Midbrain (tissue), 1 donor: ENCODE data around the gene P2RX3.
"Not testable (repeated sequence)": the region's sequence is repeated elsewhere in the genome, so short reads cannot be mapped to it uniquely, and the experiment has no call there.

Experiments
- DNase-seq: peaks from one replicate; lab custom pipeline; 2025; lab: John Stamatoyannopoulos, UW

The P2RX3 gene

DNA sequence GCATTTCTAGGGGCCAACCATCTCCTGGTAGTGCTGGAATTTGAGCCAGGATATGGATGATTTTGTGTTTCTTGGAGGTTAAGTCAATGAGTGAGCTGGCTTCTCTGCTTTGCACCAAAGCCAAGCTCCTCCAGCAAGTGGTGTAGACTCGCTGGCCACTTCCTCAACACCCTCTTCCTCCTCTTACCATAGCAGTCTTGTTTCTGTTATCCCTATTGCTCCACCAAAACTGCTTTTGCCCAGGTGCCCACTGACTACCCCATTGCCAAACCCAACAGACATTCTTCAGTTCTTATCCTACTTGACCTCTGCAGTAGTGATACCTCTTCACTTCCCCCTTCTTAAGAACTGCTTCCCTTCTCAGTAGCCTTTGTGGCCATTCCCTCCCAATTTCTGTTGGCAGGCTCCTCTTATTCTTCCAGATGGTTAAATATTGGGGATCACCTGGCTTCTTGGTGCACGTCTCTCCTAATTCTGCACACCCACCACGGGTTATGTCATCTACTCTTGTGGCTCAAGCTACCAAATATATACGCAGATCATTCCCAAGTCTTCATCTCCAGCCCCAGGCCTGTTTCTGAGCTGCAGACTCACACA lies 59.3 kb downstream of the P2RX3 start:
- no peak for DNase-seq

DNA sequence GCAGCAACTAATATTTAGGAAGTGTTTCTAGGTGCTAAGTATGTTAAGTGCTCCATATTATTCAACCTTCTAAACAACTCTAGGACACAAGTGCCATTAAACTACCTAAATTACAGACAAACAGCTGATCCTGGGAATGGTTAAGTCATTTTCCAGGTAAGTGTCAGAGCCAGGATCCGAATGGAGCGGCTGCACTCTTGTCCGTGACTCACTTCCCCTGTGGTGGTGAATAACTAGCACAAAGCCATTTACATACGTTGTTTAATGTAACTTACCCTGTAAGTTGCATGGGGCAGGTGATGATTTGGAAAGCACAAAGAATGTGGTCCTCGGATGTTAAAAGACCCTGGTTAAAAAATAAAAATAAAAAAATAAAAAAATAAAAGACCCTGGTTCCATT lies 61.1 kb downstream of the P2RX3 start:
- no peak for DNase-seq

DNA sequence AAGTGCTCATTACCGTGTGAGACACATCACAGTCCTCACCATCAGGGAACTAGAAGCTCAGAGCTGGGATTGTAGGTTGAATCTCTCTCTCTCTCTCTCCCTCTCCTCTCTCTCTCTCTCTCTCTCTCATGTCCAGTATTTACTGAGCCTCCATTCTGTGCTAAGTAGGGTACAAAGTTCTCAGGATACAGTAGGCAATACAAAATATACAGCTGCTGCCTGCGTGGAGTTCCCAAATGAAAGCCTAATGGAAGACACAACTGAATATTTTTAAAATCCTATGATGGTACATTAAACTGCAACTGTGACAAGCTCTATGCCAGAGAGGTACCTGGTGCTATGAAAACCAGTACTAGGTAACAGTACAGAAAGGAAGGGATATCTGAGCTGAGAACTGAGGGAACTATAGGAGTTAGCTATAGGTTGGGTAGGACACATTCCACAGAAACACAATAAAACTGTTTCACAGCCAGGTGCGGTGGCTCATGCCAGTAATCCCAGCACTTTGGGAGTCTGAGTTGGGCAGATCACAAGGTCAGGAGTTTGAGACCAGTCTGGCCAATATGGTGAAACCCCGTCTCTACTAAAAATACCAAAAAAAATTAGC lies 61.9 kb downstream of the P2RX3 start:
- DNase-seq, result no peak

DNA sequence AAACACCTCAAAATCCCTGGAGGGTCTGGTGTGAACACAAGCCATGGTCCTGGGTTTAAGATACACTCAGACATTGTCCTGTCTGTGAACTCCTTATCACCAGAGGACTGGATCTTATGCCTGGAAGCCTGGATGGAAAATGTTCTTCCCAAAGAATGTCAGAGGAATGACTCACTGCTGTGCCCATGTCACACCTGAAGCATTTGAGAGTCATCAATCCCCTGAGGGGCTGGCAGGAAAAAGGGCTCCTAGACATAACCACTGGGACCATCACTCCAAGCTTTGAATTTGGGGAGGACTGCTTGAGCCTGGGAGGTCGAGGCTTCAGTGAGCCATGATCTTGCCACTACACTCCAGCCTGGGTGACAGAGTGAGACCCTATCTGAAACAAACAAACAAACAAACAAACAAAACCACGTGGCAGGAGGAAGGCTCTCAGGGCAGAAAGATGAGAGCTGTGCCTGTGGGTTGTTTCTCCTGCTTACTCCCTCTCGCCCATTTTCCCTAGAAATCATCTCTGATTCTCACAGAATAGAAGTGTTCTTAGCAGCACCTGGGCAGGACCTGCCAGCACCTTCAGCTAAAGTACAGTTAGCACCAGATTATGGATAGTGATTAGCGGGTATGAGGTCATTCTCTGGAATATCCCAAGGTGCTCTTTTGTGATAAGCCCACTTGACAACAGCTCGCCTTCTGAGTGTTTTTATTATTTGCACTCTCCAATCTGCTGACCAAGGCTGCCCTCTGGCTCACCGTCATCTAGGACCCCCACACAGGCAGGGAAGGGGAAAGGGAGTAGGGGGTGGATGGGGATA lies 64.2 kb downstream of the P2RX3 start:
- no peak for DNase-seq

DNA sequence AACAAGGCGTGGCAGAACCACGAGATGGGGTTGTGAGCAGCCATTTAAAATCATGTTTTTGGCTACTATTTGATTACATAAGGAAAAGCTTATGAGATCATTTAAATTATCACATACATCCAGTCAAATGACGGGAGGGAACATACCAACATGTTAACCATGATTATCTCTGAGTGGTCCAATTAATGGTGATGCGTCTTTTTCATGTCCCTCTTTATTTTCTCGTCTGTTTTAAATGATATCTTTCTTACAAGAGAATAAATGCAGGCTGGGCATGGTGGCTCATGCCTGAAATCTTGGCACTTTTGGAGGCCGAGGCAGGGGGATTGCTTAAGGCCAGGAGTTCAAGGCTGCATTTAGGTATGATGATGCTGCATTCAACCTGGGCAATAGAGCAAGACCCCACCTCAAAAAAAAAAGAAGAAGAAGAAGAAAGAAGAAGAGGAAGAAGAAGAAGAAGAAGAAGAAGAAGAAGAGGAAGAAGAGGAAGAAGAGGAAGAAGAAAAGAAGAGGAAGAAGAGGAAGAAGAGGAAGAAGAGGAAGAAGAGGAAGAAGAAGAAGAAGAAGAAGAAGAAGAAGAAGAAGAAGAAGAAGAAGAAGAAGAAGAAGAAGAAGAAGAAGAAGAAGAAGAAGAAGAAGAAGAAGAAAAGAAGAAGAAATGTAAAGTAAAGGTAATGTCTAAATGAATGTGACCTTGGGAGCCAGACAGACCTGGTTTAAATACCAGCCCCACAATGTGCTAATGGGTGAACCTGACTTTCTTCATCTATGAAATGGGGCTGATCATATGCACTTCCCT lies 65.0 kb downstream of the P2RX3 start:
- DNase-seq, result not testable (repeated sequence)

DNA sequence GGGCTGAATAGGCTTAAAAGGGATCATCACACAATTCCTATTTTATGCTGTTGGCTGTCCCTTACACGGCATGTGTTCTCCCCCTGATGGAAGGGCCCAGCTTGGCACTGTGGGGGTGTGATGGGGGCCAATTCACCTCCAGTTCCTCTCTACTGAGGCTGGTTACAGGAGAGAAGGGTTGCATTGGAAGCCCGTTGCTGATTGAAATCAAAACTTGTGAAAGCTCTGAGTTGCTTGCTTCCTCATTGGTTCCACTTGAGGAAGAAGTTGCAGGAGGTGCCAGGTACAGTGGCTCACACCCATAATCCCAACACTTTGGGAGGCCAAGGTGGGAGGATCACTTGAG lies 65.6 kb downstream of the P2RX3 start:
- no peak for DNase-seq

DNA sequence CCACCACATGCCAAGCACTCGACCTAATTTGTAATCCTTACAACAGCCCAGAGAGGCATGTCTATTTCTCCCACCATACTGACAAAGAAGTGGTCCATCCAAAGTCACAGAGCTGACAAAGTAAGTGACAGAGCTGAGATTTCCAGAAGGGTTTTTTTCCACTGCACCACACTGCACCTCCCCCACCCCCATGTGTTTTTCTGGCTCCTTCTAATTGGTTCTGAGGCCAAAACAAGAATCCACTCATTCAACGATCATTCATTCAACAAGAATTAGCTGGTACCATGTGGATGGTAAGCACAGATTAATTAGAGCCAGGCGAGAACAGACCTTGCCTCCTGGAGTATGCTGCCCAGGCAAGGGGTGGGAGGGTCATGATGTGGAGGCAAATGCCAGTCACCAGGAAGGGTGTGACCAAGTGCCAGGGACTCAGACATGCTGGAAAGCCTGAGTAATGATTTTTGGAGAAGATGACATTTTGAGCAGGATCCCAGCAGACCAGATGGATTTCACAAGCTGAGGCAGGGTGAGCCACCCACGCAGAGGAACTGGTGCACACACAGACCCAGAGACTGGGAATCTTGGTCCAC lies 67.2 kb downstream of the P2RX3 start:
- no peak for DNase-seq

DNA sequence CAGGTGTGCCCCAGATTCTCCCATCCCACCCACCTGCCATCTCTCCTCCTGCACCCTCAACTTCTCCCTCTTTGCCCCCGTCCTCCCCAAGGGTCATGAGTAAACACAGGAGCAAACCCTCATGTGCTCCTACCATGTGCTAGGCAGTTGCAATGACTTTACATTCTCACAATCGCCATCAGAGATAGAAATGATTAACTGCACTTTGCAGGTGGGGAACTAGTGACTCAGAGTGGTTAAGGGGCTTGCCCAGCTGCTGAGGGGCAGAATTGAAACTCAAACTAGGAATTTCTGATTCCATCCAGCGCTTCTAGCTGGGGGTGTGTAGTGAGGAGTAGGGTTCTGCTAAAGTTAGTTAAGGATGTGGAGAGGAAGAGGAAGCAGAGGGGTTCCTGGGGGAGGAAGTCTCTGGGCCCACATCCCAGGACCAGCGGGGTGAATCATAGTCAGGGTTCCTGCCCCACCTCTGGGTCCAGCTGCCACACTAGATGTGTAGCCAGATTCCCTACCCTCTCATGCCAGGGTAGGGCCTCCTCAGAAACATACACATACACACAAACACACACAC lies 68.3 kb downstream of the P2RX3 start:
- no peak for DNase-seq

DNA sequence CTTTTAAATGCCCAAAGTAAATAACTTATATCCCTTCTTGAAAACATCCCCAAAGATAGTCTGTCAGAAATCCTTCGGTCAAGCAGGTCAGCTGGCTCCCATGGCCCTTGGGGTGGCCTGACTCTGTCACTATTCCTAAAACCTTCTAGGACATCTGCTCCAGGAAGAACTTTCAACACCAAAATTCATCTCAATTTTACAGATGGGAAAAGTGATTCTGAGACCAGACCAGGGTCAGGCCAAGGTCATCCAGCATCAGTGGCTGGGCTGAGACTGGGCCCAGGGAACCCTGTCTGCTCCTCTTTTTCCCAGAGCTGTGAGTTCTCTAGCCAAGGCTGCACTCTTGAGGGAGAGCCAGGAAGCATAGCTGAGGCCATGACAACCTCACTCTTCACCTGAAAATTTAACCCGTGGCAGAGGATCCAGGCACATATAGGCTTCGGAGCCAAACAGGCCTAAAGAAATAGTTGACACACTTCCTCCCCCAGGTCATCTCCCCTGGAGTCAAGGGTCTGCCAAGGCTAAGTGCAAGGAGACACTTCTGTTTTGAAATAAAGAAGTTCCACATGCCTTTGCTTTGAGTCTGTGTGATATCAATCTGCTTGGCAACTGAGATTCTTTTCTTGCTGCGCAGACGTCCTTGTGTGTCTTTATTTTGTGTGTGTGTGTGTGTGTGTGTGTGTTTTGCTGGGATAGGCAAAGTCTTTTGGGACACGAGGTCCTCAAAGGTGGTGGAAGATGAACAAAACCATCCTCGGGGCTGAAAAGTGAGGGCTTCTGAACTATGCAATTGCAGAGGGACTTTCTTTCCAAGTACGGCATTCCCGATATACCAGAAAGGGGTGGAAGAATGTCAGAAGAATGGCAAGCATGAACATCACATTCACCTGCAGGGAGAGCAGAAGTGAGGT lies 69.1 kb downstream of the P2RX3 start:
- no peak for DNase-seq

DNA sequence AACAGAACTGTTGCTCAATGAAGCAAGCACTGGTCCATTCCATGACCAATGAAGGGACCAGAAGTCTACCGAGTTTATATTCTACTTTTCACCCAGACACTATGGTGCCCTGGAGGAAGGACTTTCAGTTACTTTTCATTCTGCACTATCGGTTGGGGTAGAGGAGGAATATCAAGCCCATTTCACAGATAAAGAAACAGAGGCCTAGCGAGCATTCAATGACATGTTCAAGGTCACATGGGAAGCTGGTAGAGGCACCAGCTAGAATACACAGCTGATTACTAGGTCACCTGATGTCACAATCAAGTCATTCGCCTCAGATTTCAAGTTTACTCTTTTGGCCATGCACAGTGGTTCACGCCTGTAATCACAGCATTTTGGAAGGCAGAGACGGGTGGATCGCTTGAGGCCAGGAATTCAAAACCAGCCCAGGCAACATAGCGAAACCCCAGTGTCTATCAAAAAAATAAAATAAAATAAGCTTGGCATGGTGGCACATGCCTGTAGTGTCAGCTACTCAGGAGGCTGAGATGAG lies 69.9 kb downstream of the P2RX3 start:
- no peak for DNase-seq

DNA sequence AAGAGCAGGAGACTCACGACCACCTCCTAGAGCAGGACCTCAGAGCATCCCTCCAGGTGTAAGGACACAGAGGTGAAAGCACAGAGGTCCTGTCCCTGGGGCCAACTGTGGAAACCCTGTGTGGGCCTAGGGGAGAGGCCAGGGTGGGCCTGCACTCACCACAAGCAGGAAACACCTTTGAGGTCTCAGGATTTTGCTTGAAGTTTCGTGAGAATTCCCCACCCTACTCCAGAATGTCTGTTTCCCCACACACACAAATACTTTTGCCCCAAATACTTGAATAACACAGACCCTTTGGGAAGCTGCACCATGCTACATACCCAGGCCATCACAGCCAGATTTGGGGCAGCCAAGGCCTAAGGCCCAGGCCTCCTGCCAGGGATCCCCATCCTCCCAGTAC lies 70.6 kb downstream of the P2RX3 start:
- DNase-seq, result no peak

DNA sequence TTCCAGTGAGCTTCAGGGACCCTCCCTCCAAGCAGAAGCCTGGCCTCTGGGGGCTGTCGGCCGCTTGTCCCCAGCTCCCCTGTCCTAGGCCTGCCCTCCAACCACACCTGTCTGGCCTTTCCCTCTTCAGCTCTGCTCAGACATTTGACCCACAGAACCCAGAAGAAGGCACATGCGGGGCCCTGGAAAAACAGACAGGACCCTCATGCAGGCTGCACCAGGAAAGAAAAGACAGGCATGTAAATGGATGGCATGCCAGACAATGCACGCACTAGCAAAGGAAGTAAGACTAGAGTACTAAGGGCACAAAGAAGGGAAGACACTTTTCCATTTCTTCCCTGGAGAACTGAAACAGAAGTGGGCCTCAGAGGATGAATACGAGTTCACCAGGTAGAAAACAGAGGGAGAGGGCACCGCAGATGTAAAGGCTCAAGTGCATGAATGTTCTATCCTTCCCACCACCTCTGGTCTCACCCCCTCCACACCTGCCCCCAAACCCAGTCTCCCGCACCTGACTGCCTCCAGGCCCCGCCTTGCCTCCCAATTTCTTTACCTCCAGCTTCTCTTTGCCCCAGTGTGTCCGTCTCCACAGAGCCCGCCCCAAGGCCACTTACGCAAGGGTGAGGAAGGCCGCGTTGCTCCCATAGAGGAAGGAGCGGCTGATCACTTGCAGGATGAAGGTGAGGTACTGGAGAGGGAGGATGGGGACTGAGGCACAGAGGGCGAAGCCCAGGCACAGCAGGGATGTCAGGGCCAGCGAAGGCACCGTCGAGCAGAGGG lies 71.4 kb downstream of the P2RX3 start:
- DNase-seq, result no peak

DNA sequence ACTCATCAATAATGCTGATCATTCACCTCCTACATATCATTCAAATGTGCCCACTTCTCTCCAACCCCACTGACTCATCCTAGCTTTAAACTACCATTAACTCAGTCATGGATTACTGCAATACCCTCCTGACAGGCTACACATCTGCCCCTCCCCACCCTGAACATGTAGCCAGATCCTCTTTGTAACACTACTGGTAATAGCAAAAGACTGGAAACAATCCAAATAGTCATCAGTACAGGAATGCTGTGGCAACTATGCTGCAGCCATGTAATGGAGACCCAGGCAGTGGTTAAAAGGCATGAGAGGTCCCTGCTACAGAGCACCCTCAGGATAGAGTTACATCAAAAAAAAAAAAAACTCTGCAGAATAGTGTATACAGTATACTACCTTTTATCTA lies 72.1 kb downstream of the P2RX3 start:
- no peak for DNase-seq

DNA sequence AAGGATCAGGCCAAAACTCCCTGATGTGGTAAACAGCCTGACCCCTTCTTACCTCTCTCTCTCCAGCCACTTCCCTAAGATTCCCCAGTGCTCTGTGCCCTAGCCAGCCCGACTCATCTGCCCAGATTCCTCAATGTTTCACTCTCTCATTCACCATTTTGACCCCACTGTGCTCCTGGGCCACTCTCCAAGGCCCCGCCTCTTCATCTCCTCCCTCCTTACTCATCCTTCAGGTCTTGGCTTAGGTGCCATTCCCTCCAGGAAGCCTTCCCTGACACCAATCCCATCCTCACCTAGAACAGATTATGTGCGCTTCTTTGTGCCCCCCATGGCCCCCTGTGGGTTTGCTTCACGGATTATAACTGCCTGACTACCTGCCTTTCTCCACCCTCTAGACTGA lies 75.5 kb downstream of the P2RX3 start:
- no peak for DNase-seq

DNA sequence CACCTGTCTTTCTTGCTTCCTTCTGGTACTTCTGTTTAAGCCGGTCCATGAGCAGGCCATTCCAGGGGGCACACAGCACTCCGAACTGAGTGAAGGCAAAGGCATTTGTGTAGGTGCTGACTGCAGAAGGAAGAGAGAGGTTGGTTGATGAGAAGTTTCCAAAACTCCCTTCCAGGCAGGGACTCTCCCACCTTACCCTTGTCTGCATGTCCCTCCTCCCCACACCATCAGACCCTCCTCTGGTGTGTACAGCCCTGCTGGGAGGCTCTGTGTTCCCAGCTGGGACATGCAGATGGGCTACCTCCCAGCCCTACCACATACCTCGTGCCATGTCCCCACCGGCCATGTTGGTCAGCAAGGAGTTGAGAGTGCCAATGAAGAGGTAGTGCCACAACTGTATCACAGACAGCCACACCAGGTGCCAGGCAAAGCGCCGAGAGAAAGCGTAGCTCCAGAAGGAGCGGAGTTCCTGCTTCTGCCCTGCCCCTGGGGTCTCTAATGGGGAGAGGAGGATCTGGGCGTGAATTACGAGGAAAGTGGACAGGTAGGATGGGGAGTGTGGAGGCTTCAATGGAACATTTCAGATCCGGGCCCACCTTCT lies 76.6 kb downstream of the P2RX3 start:
- DNase-seq, result no peak

DNA sequence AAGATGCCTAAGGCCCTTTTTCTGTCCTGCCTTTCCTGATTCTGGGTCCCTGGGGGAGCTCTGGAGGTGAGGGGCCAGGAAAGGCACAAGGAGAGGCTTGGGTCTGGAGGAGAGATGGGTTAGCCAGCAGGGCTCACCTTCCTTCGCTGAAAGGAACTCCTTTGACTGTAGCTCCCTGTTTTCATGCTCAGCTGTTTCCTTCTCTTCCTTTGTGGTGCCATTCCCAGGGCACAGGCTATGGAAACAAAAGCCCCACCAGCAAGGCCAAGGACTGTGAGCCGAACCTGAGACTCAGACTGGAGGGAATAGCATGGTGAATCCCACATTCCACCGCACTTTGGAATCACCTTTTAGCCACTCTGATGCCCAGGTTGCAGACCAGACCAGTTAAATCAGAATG lies 78.3 kb downstream of the P2RX3 start:
- no peak for DNase-seq

DNA sequence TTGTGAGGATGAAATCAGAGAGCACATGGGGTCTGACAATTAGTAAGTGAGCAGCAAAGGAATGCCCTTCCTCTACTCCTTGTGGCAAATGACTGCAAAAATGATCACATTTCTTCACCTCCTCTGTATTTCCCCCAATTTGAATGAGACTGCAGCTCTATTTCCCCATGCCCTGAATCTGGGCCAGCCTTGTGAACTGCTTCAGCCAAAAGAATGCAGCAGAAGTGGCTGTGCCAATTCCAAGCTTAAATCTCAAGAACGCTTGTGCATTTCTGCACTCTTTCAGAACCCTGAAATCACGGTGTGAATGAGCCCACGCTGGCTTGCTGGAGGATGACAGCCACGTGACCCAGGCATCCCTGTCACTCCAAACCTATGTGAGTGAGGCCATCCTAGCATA lies 78.9 kb downstream of the P2RX3 start:
- DNase-seq, result no peak

DNA sequence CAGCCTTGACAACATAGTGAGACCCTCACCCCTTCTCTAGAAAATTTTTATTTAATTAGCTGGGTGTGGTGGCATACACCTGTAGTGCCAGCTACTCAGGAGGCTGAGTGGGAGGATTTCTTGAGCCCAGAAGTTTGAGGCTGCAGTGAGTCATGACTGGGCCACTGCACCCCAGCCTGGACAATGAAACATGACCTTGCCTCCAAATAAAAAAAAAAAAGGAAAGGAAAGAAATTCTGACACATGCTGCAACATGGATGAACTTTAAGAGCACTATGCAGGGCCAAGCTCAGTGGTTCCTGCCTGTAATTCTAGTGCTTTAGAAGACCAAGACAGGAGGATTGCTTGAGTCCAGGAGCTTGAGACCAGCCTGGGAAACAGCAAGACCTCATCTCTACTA lies 80.0 kb downstream of the P2RX3 start:
- DNase-seq, result no peak

DNA sequence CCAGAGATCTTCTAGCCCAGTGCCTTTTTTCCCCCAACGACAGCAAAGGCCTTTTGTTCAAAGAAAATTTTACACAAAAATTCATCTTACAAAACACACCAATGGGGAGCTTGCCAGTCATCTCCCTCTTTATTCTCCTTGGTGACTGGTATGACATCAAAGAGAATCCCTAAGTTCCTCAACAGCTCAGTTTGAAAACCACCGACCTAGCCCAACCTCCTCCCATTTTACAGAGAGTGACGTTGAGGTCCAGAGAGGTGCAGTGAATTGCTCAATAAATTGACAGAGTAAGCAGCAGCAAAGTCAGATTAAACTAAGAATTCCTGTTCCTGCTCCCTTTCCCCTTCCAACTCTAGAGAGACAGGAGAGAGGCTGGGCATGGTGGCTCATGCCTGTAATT lies 81.0 kb downstream of the P2RX3 start:
- DNase-seq, result no peak
